ENCODE measurements around the gene DNAJC24.

GRCh38 chr11:31327417-31327816 lies 42.2 kb upstream of the DNAJC24 start:
- TF ChIP-seq CTCF (IDR thresholded peaks at IDR 0.05) (no peak), POLR2A (IDR thresholded peaks at IDR 0.05) (no peak)

Measured in prostate gland (tissue), 2 donors.